Heart right ventricle (tissue), 16 donors: ENCODE data around the gene CXCR5. TPM values are rescaled to one million over a fixed set of nuclear protein-coding genes. Genes with fewer than 3 reads are reported as not detected.

Source experiments
- ATAC-seq, 8 donors: fragments of 200-7000 bp; cut with Tn5 transposase; one replicate each; pipeline ENCODE4 v1.9.1; 2020; ENCODE audit warnings: mild to moderate bottlenecking in 8 of 8, moderate library complexity in 8 of 8, moderate number of reproducible peaks in 1 of 8
- DNase-seq, 2 donors: peaks; one replicate each; pipeline ENCODE4 v3.0.0-alpha.2; 2020
- H3K27ac ChIP-seq, 10 donors: fragments of 200-600 bp; sonication (generic) in 2 of 10; one replicate each; pipeline versions ENCODE4 v1.5.0 to v1.8.0; 2020 to 2022; ENCODE audit warnings: mild to moderate bottlenecking in 3 of 10
- H3K27me3 ChIP-seq, 7 donors: fragments of 200-600 bp; one replicate each; pipeline ENCODE4 v1.8.0; 2021 to 2022; ENCODE audit warnings: mild to moderate bottlenecking in 2 of 7
- H3K36me3 ChIP-seq, 9 donors: fragments of 200-600 bp; sonication (generic) in 1 of 9; one replicate each; pipeline versions ENCODE4 v1.5.0 to v1.8.0; 2020 to 2022; ENCODE audit warnings: mild to moderate bottlenecking in 2 of 9
- H3K4me1 ChIP-seq, 9 donors: fragments of 200-600 bp; sonication (generic) in 1 of 9; one replicate each; pipeline versions ENCODE4 v1.5.0 to v1.8.0; 2020 to 2022; ENCODE audit warnings: mild to moderate bottlenecking in 4 of 9
- H3K4me3 ChIP-seq, 10 donors: fragments of 200-600 bp; sonication (generic) in 2 of 10; one replicate each; pipeline versions ENCODE4 v1.5.0 to v1.8.0; 2020 to 2022; ENCODE audit warnings: mild to moderate bottlenecking in 7 of 10, moderate library complexity in 2 of 10
- H3K9me3 ChIP-seq, 11 donors: fragments of 200-600 bp in 10 of 11; sonication (generic) in 2 of 11; one replicate each; pipeline versions ENCODE4 v1.5.0 to v1.8.0; 2013 to 2022; ENCODE audit warnings: mild to moderate bottlenecking in 2 of 11, control low read depth in 1 of 11, moderate library complexity in 1 of 11
- WGBS, 2 donors: extraction: QIAGEN DNeasy Blood & Tissue Kit; methylation state at CpG; one replicate each; pipeline ENCODE4 v1.1.7; 2013; ENCODE audit warnings: inconsistent platforms in 1 of 2; 5-methylcytosine and 5-hydroxymethylcytosine counted together
- intact Hi-C, 10 donors: fragments of 100-400 bp; cut with DNase I; formaldehyde crosslinking; loops; one replicate each; pipeline versions ENCODE4 v1.11.1 to v1.14.2; 2022
- polyA plus RNA-seq, 2 donors: library from polyadenylated mRNA; stranded (reverse); fragments of 200-250 nt; gene quantifications; one replicate each; pipeline ENCODE4 v1.2.3, GENCODE V29; 2013
- total RNA-seq, 10 donors: library from RNA; stranded (reverse); fragmentation: NEBNext Ultra II Directional in 3 of 10; extraction: Animal tissue kit (Norgen Biotek cat#: 25700) in 3 of 10; gene quantifications; one replicate each; pipeline versions ENCODE4 v1.2.1 to v1.2.4, GENCODE V29; 2021 to 2023
- TF ChIP-seq, protein P1 (sequence below), 9 donors: fragments of 200-600 bp; sonication (generic) in 2 of 9; IDR thresholded peaks; one replicate each; pipeline versions ENCODE4 v1.5.0 to v1.8.0; 2021 to 2022; ENCODE audit warnings: antibody characterized with exemption in 9 of 9, mild to moderate bottlenecking in 5 of 9, moderate library complexity in 1 of 9
- donor health status: Arrhythmogenic right ventricular cardiomyopathy.
- donor health status: ischemic (EF 13 %, LVEDD 7.1; RV severe dilation, severe dysfunction).
- donor health status: healthy with polysubstance abuse.
- donor health status: DM: no; HTN: yes; CAD: no.
- donor health status: DM: no; HTN: no; CAD: no.
- donor health status: ischemic (EF 25% LVEDD 6.9; RV normal size, moderate dysfunction).
- donor health status: ischemic (EF 25% LVEDD 5.7; RV mildly dilated, moderate dysfunction).
- donor health status: healthy.
- donor health status: DM: yes; HTN: yes; CAD: no.
- donor health status: Ischemic cardiomyopathy.
- donor health status: ischemic (EF 35%, LVEDD 5.7; RV mildly dilated, moderate dysfunction).
- donor health status: nonischemic (EF 11% LVEDD 7.7; RV severe dilation, severe dysfunction).
- donor health status: DM: yes; HTN: yes; CAD: no.
- donor health status: PGD.
- donor health status: ischemic (EF 29% LVEDD 5.4; RV normal size, mild dysfunction).
- donor health status: nonischemic (EF 23%, LVEDD 6.1; RV moderate dilation, normal function).

CXCR5 gene
- total and polyA plus RNA-seq, 12 donors, result 0.16 to 0.58 (median 0.22) TPM; not detected in 9

DNA sequence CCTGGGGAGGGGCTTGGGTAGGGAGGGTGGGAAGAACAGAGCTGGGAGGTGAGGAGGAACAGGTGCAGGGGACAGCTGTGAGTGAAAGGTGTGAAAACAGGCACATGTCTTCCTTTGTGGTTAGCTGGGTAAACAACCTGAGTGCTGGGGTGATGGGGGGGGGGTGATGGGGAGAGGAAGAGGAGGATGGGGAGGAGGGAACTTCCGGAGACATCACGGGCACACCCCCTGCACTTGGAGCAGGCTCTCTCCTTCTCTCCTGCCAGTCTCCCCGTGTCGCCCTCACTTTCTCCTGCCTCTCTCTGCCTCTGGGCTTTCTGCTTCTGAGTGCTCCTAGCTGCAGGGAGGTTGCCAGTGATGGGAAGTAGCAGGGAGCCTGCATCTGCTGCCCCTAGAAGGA is 8.8 kb downstream of the CXCR5 start:
- Histone ChIP-seq H3K27ac (peak overlapping the region in 1 of 10 donors; percentile 57), H3K9me3 (no peaks in the 10 kb centered on the region), H3K27me3 (no peaks in the 10 kb centered on the region), H3K36me3 (peaks cover 0 to 17% (median 6%) of the 10 kb centered on the region in 9 donors), H3K4me1 (peaks cover 11 to 47% (median 26%) of the 10 kb centered on the region in 9 donors), H3K4me3 (no peak overlapping the region)
- TF ChIP-seq, protein P1, sequence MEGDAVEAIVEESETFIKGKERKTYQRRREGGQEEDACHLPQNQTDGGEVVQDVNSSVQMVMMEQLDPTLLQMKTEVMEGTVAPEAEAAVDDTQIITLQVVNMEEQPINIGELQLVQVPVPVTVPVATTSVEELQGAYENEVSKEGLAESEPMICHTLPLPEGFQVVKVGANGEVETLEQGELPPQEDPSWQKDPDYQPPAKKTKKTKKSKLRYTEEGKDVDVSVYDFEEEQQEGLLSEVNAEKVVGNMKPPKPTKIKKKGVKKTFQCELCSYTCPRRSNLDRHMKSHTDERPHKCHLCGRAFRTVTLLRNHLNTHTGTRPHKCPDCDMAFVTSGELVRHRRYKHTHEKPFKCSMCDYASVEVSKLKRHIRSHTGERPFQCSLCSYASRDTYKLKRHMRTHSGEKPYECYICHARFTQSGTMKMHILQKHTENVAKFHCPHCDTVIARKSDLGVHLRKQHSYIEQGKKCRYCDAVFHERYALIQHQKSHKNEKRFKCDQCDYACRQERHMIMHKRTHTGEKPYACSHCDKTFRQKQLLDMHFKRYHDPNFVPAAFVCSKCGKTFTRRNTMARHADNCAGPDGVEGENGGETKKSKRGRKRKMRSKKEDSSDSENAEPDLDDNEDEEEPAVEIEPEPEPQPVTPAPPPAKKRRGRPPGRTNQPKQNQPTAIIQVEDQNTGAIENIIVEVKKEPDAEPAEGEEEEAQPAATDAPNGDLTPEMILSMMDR (IDR thresholded peaks at IDR 0.05), result no peak
- WGBS, 2 donors, result 17 to 26% methylated on average over 4 of the region's 4 CpGs
- no peak for ATAC-seq
- DNase-seq, result no peak
- intact Hi-C loops, result loop anchor here in 4 of 10 donors (5.0 to 10.0 kb wide), 4 partner anchors 40 to 98 kb away; partner anchors contain the start of gene DDX6 (in 1 of the 4)

DNA sequence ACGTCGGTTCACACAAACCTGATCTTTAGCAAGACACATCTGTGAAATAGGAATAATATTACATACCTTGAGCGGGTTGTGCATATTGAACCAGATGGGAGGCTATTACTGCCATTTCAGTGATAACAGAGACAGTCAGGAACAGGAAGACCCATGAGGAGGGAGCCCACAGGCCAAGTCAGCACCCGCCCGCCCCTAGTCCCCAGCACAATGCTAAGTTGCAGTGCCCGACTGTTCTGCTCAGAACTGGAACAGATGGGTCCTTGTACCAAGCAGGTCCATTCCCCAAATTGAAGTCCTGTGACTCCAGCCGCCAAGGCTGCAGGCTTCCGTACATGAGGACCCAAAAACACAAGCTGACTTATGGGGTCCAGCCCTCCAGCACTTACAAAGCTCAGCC is 9.3 kb downstream of the CXCR5 start:
- Histone ChIP-seq H3K4me3 (no peak overlapping the region), H3K27me3 (no peaks in the 10 kb centered on the region), H3K4me1 (peaks cover 6 to 46% (median 21%) of the 10 kb centered on the region in 9 donors), H3K9me3 (no peaks in the 10 kb centered on the region), H3K27ac (peak overlapping the region in 1 of 10 donors; percentile 57), H3K36me3 (peaks cover 0 to 21% (median 7%) of the 10 kb centered on the region in 9 donors)
- 71 to 73% methylated on average over 8 of the region's 8 CpGs for WGBS, 2 donors
- intact Hi-C loops, result loop anchor here in 4 of 10 donors (5.0 to 10.0 kb wide), 4 partner anchors 39 to 98 kb away; partner anchors contain the start of gene DDX6 (in 1 of the 4)
- ATAC-seq (no peak), DNase-seq (no peak)
- TF ChIP-seq, protein P1 (IDR thresholded peaks at IDR 0.05), result no peak

DNA sequence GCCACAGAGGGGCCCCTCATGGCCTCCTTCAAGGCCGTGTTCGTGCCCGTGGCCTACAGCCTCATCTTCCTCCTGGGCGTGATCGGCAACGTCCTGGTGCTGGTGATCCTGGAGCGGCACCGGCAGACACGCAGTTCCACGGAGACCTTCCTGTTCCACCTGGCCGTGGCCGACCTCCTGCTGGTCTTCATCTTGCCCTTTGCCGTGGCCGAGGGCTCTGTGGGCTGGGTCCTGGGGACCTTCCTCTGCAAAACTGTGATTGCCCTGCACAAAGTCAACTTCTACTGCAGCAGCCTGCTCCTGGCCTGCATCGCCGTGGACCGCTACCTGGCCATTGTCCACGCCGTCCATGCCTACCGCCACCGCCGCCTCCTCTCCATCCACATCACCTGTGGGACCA is 10.0 kb downstream of the CXCR5 start:
- ATAC-seq (no peak), DNase-seq (no peak)
- TF ChIP-seq, protein P1 (IDR thresholded peaks at IDR 0.05), result no peak
- Histone ChIP-seq H3K27me3 (no peaks in the 10 kb centered on the region), H3K4me3 (no peak overlapping the region), H3K9me3 (no peaks in the 10 kb centered on the region), H3K36me3 (peaks cover 0 to 26% (median 11%) of the 10 kb centered on the region in 9 donors), H3K4me1 (peaks cover 5 to 39% (median 15%) of the 10 kb centered on the region in 9 donors), H3K27ac (no peak overlapping the region)
- 97% methylated on average over 22 of the region's 22 CpGs for WGBS, 2 donors
- intact Hi-C loops, result loop anchor here in 4 of 10 donors (5.0 to 10.0 kb wide), 4 partner anchors 39 to 99 kb away; partner anchors contain the start of gene DDX6 (in 1 of the 4)

DNA sequence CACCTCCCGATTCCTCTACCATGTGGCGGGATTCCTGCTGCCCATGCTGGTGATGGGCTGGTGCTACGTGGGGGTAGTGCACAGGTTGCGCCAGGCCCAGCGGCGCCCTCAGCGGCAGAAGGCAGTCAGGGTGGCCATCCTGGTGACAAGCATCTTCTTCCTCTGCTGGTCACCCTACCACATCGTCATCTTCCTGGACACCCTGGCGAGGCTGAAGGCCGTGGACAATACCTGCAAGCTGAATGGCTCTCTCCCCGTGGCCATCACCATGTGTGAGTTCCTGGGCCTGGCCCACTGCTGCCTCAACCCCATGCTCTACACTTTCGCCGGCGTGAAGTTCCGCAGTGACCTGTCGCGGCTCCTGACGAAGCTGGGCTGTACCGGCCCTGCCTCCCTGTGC is 10.5 kb downstream of the CXCR5 start:
- DNase-seq, result peak in 1 of 2 donors; percentile 3
- intact Hi-C loops, result loop anchor here in 4 of 10 donors (5.0 to 10.0 kb wide), 4 partner anchors 38 to 99 kb away; partner anchors contain the start of gene DDX6 (in 1 of the 4)
- Histone ChIP-seq H3K4me1 (peaks cover 5 to 36% (median 10%) of the 10 kb centered on the region in 9 donors), H3K27me3 (no peaks in the 10 kb centered on the region), H3K4me3 (no peak overlapping the region), H3K9me3 (no peaks in the 10 kb centered on the region), H3K36me3 (peaks cover 0 to 32% (median 17%) of the 10 kb centered on the region in 9 donors), H3K27ac (no peak overlapping the region)
- no peak for ATAC-seq
- TF ChIP-seq, protein P1 (IDR thresholded peaks at IDR 0.05), result no peak
- 90 to 95% methylated on average over 19 of the region's 19 CpGs for WGBS, 2 donors
